ENCODE data around the gene VAV2.
"Not testable (repeated sequence)": the region's sequence is repeated elsewhere in the genome, so short reads cannot be mapped to it uniquely, and the experiment has no call there.

The VAV2 gene

DNA sequence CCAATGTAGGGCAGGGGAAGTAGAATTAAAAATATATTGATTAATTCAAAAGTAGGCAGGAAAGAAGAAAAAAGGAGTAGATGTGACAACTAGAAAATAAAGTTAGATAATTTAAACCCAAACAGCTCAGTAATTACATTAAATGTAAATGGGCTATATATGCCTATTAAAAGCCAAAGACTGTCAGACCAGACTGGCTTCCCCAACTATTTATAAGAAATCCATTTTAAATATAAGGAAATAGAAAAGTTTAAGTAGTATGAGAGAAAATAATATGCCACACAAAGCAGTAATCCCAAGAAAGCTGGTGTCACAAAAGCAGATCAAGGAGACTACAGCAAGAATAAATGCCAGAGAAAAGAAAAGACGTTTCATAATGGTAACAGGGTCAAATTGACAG is 225.1 kb downstream of the VAV2 start:
- in situ Hi-C loops (cut with MboI; ENCODE audit: low sequenced_read_pairs) = no loop called here

DNA sequence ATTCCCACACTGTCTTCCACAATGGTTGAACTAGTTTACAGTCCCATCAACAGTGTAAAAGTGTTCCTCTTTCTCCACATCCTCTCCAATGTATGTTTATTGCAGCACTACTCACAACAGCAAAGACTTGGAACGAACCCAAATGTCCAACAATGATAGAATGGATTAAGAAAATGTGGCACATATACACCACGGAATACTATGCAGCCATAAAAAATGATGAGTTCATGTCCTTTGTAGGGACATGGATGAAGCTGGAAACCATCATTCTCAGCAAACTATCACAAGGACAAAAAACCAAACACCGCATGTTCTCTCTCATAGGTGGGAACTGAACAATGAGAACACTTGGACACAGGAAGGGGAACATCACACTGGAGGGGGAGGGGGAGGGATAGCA is 225.9 kb downstream of the VAV2 start:
- in situ Hi-C loops (cut with MboI; ENCODE audit: low sequenced_read_pairs) = not testable (repeated sequence)

DNA sequence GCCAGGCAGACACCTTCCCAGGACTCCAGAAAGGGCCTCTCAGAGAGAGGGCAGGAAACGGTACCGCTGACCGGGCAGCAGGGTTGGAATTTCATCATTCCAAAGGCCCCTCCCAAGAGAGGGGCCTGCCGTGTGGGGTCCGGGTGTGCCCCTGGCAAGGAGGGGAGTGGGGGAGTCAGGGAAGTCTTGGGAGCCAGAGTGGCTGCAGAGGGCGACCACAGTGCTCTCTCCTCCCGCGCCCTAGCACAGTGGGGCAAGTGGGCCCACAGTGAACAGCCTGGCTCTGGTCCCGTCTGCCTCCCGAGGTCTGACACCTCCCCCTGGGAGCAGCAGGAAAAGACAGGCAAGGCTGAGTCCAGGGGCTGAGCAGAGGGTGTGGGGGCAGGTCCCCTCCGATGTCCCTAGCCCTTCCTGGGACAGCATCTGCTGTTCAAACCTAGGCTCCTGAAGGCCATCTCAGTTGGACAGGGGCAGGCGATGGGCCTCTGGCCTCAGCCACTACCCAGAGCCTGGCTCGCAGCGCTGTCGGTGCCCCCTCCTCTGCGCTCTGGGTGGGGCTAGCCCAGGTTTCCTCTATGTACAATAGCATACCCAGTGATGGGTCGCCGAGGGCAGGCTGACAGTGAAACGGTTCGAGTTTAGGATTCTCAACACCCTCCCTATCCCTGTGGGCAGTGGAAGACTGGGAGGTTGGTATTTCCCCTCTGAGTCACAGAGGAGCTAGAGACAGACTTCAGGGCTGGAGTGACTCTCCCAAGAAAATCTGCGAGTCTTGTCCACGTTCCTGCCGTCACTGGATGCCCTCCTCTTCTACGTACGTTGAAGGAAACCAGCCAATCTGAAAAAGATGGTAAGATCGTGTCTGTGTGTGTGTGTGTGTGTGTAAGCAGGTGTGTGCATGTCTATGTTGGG is 228.6 kb downstream of the VAV2 start:
- in situ Hi-C loops (cut with MboI; ENCODE audit: low sequenced_read_pairs) = no loop called here

DNA sequence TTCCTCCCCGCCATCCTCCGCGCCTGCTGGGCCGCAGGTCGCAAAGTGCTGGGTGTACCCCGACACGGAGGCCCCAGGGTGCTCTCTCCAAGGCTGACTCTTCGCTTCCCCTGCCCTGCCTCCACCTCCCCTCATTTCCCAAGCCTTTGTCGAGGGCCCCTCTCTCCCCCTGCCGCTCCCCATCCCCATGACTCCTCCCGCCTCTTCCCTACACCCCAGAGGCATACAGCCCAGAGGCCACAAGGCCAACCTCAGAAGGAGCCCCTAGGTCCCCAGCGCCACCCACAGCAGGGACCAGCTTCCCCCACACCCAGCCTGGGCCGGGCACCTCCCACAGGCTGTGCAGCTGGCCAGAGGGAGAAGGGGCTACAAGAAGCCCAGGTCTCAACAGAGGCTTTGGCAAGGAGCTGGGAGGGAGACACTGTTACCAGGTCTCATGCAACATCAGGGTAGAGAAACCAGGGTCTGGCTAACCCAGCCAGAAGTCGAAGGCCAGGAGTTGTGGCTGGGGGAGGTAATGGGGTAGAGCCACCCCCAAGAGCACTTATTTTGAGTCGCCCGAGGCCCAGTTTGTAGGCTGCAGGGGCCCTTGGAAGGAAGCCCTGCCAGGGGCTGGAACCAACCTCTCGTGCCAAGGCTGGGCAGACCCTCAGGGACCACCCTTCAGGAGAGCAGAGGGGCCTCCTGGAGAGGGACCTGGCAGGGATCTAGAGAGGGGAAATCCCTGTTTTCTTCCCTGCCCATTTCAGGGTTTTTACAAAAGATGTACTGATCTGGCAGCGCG is 229.4 kb downstream of the VAV2 start:
- in situ Hi-C loops (cut with MboI; ENCODE audit: low sequenced_read_pairs) = no loop called here

DNA sequence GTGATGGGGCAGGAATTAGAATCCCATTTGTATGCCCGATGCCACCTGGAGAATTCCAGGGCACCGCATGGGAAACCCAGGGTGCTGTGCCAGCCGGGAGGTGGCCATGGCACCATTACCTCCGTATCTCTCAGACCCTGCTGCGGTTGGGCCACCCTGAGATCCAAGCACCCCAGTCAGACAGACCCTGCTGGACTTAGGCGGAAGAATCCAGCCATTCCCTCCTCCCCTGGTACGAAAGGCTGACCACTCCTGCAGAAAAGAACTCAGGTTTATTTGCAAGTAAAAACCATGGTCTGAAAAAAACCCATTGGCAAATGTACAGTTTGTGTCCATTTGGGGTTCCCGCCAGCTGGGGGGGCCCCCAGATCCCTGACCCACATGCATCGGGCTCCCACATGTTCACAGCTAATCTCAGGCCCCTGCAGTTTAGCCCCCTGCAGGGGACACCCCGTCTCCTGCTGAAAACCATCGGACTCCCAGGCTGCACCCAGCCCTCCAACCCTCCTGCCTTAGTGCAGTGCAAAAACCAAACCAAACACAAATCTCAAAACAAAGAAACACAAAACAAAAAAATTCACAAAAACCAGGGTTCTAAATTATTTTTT is 230.4 kb downstream of the VAV2 start:
- in situ Hi-C loops (cut with MboI; ENCODE audit: low sequenced_read_pairs) = no loop called here

DNA sequence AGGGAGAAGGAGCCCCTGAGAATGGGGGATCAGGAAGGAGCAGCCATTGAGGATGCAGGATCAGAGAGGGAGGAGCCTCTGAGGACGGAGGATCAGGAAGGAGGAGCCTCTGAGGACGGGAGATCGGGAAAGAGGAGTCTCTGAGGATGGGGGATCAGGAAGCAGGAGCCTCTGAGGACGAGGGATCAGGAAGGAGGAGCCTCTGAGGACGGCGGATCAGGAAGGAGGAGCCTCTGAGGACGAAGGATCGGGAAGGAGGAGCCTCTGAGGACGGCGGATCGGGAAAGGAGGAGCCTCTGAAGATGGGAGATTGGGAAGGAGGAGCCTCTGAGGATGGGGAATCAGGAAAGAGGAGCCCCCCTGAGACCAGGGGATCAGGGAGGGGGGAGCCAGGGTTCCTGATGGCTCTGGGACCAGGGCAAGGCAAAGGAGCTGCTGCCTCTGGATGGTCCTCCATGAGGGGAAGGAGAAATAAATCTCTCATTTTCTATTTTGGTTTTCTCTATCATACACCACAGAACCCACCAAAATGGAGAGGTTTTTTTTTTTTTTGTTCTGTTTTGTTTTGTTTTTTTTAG is 231.3 kb downstream of the VAV2 start:
- in situ Hi-C loops (cut with MboI; ENCODE audit: low sequenced_read_pairs) = no loop called here

DNA sequence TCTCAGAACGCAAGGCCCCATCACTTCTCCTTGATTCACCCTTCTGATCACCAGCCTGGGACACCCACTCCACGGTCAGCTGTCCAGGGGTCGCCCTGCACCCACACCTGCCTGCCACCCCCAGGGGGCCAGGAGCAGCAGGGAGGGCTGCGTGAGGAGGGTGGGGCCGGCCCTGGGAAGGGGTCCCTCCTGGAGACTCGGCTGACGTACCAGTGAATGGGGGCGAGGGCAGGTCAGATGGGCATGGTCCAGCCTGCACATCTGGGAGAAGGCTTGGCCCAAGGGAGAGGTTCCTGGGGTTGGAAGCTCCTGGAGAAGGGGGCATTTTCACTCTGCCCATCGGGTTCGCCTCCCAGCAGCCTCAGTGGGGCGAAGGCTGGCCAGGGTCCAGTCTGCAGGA is 232.2 kb downstream of the VAV2 start:
- in situ Hi-C loops (cut with MboI; ENCODE audit: low sequenced_read_pairs) = no loop called here

DNA sequence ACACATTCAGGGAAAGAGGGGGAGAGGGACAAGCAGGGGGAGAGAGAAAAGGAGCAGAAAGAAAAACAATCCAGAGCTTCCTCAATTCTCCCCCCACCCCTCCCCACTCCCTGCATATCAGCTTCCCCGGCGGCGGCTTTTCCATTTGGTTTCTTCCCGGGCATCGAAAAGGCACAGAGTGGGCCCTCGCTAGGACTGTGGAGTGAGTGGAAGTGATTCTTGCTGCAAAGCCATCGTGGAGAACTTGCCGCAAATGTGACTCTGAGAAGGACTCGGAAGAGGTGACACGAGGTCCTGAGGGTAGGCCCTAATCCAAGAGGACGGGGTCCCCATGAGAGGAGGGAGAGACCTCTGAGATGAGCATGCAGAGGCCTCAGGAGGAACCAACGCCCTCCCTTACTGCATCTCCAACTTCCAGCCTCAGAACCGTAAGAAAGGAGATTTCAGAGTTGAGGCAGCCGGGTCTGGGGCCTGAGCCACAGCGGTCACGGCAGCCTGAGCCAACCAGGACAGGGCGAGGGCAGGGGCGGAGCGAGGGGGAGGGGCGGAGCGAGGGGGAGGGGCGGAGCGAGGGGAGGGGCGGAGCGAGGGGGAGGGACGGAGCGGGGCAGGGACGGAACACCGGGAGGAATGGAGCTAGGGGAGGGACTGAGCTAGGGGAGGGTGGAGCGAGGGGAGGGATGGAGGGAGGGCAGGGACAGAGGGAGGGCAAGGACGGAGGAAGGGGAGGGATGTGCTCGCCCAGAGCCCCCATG is 232.8 kb downstream of the VAV2 start:
- in situ Hi-C loops (cut with MboI; ENCODE audit: low sequenced_read_pairs) = no loop called here

DNA sequence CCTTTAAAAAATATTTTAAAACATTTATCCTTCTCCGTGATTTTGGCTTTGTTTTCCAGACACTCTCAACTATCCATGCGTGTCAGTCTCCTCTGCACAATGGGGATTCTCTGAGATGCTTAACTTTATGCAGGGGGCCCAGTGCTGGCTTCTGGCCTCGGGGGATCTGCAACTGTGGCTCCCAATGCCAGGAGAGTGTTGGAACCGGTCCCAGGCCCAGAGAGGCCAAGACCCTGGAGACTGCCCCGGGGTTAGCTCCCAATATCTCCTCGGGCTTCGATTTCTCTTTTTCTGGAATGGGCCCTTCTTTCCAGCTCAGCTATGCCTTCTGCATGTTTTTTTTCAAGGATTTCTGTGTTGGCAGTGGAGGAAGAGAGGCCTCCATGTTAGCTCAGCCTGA is 233.9 kb downstream of the VAV2 start:
- in situ Hi-C loops (cut with MboI; ENCODE audit: low sequenced_read_pairs) = no loop called here

DNA sequence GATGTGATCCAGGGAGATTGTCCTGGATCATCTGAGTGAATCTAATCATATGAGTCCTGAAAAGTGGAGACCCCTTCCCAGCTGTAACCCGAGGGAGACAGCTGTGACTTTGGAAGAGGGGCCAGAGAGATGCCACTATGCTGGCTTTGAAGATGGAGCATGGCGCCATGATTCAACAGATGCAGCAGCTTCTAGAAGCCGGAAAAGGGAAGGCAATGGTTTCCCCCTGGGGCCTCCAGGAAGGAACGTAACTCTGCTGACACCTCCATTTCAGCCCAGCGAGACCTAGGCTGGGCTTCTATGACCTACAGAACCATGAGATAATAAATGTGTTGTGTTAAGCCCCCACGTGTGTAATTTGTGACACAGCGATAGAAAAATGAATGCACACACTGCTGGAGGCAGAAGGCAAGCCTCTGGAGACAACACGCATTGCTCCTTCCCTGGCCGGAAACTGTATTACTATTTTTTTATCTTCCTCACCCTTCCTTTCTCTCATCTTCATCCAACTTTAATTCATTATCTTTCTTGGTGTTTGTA is 237.4 kb downstream of the VAV2 start:
- in situ Hi-C loops (cut with MboI; ENCODE audit: low sequenced_read_pairs) = no loop called here

DNA sequence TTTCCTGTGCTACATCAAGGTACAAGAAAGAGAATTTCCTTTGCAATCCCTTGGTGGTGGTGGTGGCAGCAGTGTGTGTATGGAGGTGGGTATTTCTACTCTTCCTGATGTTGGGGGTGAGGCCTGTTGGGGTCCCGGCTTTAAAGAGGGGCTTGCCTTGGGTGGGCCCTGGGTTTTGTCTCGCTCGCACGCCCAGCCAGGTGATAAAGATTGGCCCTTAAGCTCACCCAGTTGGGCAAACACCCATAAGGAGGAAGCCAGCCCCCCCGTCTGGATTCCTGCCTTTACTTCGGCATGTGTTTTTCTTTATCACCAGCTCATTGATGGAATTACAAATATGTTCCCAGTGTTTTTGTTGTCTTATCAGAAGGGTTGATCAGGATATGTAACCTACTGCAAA is 237.9 kb downstream of the VAV2 start:
- in situ Hi-C loops (cut with MboI; ENCODE audit: low sequenced_read_pairs) = no loop called here

DNA sequence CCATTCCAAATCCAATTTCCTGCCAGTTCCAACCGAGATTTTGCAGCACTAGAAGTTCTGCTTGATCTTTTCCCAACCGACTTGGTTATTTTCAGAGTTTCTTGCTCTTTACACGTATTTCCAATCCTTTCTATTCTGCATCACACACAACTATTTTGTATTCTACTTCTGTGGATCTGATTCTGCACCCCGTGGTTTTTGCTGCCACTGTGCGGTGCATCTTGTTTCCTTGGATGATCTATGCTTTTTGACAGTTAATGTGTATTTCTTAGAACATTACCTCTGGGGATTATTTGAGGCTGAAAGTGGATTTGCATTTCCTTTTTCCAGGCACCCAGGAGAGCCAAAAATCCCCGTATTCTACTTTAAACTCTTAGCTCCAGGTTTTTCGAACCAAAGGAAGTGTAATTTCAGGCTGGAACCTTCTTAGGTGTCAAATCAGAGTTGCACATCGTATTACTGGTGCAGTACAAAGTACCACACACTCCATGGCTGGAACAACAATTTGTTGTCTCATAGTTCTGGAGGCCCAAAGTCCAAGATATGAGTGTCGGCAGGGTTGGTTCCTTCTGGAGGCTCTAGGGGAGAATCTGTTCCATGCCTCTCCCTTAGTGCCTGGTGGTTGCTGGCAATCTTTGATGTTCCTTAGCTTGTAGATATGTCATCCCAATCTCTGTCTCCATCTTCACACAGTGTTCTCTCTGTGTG is 239.2 kb downstream of the VAV2 start:
- in situ Hi-C loops (cut with MboI; ENCODE audit: low sequenced_read_pairs) = no loop called here

DNA sequence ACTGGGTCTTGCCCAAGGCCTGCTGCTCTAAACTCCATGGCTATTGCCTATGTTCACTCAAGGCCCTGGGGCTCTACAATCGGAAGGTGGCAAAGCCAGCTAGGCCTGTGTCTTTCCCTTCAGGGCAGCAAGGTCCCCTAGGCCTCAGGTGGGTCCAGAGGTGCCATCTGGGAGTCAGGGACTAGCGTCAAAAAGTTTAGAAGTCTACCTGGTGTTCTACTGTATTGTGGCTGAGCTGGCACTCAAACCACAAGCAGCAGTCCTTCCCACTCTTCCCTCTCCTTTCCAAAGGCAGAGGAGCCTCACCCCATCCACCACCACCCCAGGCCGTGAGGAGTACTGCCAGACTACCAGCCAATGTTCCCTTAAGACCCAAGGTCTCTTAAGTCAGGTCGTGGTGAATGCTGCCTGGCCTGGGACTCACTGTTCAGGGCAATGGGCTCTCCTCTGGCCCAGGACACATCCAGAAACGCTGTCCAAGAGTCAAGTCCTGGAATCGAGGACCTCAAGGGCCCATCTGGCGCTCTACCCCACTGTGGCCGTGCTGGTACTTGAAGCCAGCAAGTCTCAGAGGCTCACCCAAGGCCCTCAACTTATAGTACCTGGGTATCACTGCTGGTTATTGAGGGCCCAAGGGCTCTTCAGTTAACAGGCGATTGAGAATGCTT is 241.0 kb downstream of the VAV2 start:
- in situ Hi-C loops (cut with MboI; ENCODE audit: low sequenced_read_pairs) = no loop called here

DNA sequence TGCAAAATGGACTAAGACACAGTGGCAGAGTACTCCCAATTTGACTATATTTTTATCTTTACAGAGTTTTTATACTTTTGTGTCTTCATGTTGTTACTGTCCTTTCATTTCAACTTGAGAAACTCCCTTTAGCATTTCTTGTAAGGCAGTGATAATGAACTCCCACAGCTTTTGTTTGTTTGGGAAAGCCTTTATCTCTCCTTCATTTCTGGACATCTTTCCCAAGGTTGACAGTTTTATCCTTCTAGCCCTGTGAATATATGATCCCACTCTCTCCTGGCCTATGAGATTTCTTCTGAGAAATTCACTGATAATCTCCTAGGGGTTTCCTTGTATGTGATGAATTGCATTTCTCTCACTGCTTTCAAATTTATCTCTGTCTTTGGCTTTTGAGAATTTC is 244.8 kb downstream of the VAV2 start:
- in situ Hi-C loops (cut with MboI; ENCODE audit: low sequenced_read_pairs) = no loop called here

DNA sequence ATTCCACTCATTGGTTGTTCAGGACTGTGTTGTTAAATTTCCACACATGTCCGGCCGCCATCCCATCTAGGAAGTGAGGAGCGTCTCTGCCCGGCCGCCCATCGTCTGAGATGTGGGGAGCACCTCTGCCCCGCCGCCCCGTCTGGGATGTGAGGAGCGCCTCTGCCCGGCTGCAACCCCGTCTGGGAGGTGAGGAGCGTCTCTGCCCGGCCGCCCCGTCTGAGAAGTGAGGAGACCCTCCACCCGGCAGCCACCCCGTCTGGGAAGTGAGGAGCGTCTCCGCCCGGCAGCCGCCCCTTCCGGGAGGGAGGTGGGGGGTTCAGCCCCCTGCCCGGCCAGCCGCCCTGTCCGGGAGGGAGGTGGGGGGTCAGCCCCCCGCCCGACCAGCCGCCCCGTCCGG is 247.6 kb downstream of the VAV2 start:
- in situ Hi-C loops (cut with MboI; ENCODE audit: low sequenced_read_pairs) = not testable (repeated sequence)

DNA sequence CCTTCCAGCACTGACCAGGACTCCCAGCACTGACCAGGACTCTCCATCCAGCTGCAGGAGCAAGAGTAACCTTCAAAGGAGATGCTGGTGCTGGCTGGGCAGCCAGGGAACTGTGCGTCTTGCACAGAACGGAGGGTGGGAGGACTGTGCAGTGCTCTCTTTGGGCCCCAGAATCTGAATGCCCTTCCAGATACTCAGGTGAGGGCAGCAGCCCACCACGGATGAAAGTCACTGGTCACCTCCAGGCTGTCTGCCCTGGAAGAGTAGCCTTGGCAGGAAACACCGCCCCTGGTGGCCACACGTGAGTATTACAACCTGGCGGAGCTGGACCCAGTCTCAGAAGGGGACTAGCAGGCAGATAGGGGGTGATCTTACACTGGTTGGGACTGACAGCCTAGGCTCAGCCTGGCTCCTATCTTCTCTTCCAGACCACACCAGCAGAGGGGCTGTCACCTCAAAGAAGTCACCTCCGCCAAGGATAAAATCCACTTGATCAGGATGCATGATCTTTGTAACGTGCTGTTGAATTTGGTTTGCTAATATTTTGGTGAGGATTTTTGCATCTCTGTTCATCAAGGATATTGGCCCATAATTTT is 249.2 kb downstream of the VAV2 start:
- in situ Hi-C loops (cut with MboI; ENCODE audit: low sequenced_read_pairs) = no loop called here

DNA sequence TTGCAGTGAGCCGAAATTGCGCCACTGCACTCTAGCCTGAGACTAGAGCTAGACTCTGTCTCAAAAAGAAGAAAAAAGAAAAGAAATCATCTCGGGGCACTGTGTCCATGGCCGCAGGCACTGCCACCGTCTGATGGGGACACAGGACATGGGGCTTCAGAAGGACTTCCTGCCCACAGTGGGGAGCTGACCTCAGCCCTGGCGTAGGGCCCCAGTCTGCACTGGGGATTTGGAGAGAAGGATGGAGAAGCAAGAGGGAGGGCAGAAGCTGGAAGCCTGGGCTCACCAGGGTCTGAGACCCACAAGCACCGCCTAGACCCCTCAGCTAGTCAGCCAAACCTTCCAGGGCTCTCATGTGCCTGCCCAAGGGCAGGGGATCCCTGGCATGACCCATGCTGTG is 249.9 kb downstream of the VAV2 start:
- in situ Hi-C loops (cut with MboI; ENCODE audit: low sequenced_read_pairs) = no loop called here

DNA sequence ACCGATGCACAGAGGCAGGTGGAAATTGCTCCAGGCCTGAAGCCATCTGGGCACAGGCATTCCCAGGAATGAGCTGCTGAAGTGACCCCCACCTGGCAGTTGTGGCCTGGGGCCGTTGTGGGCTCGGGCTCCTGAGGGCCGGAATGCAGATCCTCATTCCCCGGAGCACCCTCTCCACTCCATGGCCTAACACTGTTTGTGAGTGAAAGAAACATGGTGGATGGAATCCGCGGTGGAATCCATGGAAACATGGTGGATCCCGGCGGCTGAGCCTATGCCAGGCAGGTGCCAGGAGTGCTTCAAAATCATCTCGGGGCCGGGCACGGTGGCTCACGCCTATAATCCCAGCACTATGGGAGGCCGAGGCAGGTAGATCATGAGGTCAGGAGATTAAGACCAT is 250.4 kb downstream of the VAV2 start:
- in situ Hi-C loops (cut with MboI; ENCODE audit: low sequenced_read_pairs) = no loop called here

DNA sequence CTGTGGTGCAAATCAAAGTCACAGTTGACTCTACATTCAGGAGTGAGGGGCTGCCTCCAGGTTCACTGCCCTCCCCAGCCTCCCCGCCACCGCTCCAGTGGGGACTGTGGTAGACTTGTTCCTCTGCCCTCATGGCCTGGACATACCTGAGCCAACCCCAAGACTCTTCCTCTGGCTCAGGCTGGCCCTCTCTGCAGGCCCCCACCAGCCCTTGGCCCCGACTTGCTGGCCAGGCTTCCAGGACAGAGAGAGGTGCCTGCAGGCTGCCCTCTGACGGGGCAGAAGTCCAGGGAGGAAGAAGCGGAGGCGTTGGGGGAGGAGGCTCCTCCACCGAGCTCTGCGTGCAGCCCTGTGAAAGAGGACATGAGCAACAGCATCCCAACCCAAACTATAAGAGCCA is 251.2 kb downstream of the VAV2 start:
- in situ Hi-C loops (cut with MboI; ENCODE audit: low sequenced_read_pairs) = no loop called here

All from HL-60/S4 treated with phorbol 12-myristate 13-acetate at 8.2 ng/mL for 4 days and 3 days (cell line).